HFF-Myc (cell line): ENCODE data around the gene MT1H.

ENCODE experiments used
- DNase-seq: peaks from one replicate; pipeline ENCODE4 v3.0.0-alpha.2; 2011; ENCODE audit warnings: low read depth; ENCODE audit errors: extremely low read depth
- H3K4me3 ChIP-seq: replicated peaks from 2 replicates; pipeline ENCODE4 v1.5.1; 2011; ENCODE audit warnings: low read depth, mild to moderate bottlenecking, control low read depth, low read length
- CTCF ChIP-seq: IDR thresholded peaks from 2 replicates; pipeline ENCODE4 v1.5.1; 2012; ENCODE audit warnings: mild to moderate bottlenecking, low read depth, low read length, control low read depth; ENCODE audit errors: missing control alignments

Gene MT1H

GRCh38 chr16:56647641-56648431 lies 21.8 kb upstream of the MT1H start:
- H3K4me3 ChIP-seq, result no peak overlapping the region
- no peak for DNase-seq
- TF ChIP-seq CTCF, result no peak

- no peak overlapping the region for H3K4me3 ChIP-seq
- no peak for TF ChIP-seq CTCF
Measured at GRCh38 chr16:56649271-56649670, 20.3 kb upstream of the MT1H start.

GRCh38 chr16:56649820-56650219 lies 19.8 kb upstream of the MT1H start:
- no peak for TF ChIP-seq CTCF
- no peak for DNase-seq
- no peak overlapping the region for H3K4me3 ChIP-seq

More at GRCh38 chr16:56649271-56649670, 20.3 kb upstream of the MT1H start:
- DNase-seq, result no peak

- TF ChIP-seq CTCF, result no peak
- H3K4me3 ChIP-seq, result no peak within 1 kb of the TSS
- DNase-seq, result no peak
Measured at GRCh38 chr16:56651586-56651985, 18.0 kb upstream of the MT1H start, which contains the start of gene MT1B. TSS of gene MT1B (plus strand) at chr16:56651886. CDS start at chr16:56651954, 68 bp downstream.

GRCh38 chr16:56652600-56652999 lies 17.0 kb upstream of the MT1H start:
- H3K4me3 ChIP-seq, result no peak overlapping the region
- TF ChIP-seq CTCF, result no peak
- no peak for DNase-seq

- DNase-seq, result no peak
- no peak for TF ChIP-seq CTCF
- no peak overlapping the region for H3K4me3 ChIP-seq
Measured at GRCh38 chr16:56653218-56653617, 16.4 kb upstream of the MT1H start.
